WTC11 (cell line): ENCODE measurements around the gene NIFK. TPM values are rescaled to one million over a fixed set of nuclear protein-coding genes. Genes with fewer than 3 reads are reported as not detected.

ENCODE experiments used
- ATAC-seq: fragments of 200-7000 bp; cut with Tn5 transposase; 2 replicates; pipeline ENCODE4 v1.10.0; 2021; ENCODE audit warnings: mild to moderate bottlenecking, moderate library complexity
- CTCF ChIA-PET: fragments of 300-600 bp; sonication (Branson Sonifier 250); formaldehyde crosslinking; loops from one replicate; lab custom pipeline; 2021; ENCODE audit warnings: antibody characterized with exemption; lab: Charles Lee
- POLR2A ChIA-PET: fragments of 350-600 bp; sonication (Branson Sonifier 250); formaldehyde crosslinking; loops from one replicate; lab custom pipeline; 2021; ENCODE audit warnings: antibody characterized with exemption; lab: Charles Lee
- DNase-seq: peaks from one replicate; pipeline ENCODE4 v3.0.0; 2021; ENCODE audit warnings: low spot score
- H3K27ac Mint-ChIP-seq: 2 replicates; pipeline ENCODE4 v1.8.0; 2021; ENCODE audit warnings: mixed read lengths
- H3K27me3 Mint-ChIP-seq: 2 replicates; pipeline ENCODE4 v1.8.0; 2021; ENCODE audit warnings: low read depth, mild to moderate bottlenecking, moderate library complexity, mixed read lengths
- H3K36me3 Mint-ChIP-seq: 2 replicates; pipeline ENCODE4 v1.8.0; 2021; ENCODE audit warnings: mixed read lengths
- H3K4me1 Mint-ChIP-seq: 2 replicates; pipeline ENCODE4 v1.8.0; 2022; ENCODE audit warnings: mixed read lengths
- H3K4me3 Mint-ChIP-seq: 2 replicates; pipeline ENCODE4 v1.8.0; 2021; ENCODE audit warnings: mild to moderate bottlenecking, moderate library complexity, mixed read lengths
- H3K9me3 Mint-ChIP-seq: 2 replicates; pipeline ENCODE4 v1.8.0; 2021; ENCODE audit warnings: mixed read lengths
- ATF6 ChIP-seq: sonication (generic); formaldehyde crosslinking; IDR thresholded peaks from 2 replicates; pipeline ENCODE4 v1.8.1; 2023; ENCODE audit warnings: mild to moderate bottlenecking, missing genetic modification reagents
- CREM ChIP-seq: sonication (generic); formaldehyde crosslinking; IDR thresholded peaks from 2 replicates; pipeline ENCODE4 v1.8.1; 2022; ENCODE audit warnings: mild to moderate bottlenecking, missing genetic modification reagents, moderate library complexity
- E2F5 ChIP-seq: sonication (generic); formaldehyde crosslinking; IDR thresholded peaks from 2 replicates; pipeline ENCODE4 v1.8.1; 2022; ENCODE audit warnings: mild to moderate bottlenecking, moderate library complexity, missing genetic modification reagents
- FOXJ3 ChIP-seq: sonication (generic); formaldehyde crosslinking; IDR thresholded peaks from 2 replicates; pipeline ENCODE4 v1.9.0; 2021; ENCODE audit warnings: missing genetic modification reagents, mild to moderate bottlenecking, borderline replicate concordance
- GABPB1 ChIP-seq: sonication (generic); formaldehyde crosslinking; IDR thresholded peaks from 2 replicates; pipeline ENCODE4 v1.8.1; 2023; ENCODE audit warnings: mild to moderate bottlenecking, missing genetic modification reagents
- GTF2I ChIP-seq: fragments of 250-450 bp; sonication (Bioruptor Pico); conservative IDR thresholded peaks from 2 replicates; pipeline ENCODE4 v1.4.0; 2021; ENCODE audit warnings: mild to moderate bottlenecking
- KAT7 ChIP-seq: sonication (generic); formaldehyde crosslinking; IDR thresholded peaks from 2 replicates; pipeline ENCODE4 v1.8.1; 2023; ENCODE audit warnings: missing genetic modification reagents, mild to moderate bottlenecking, borderline replicate concordance
- MYBL2 ChIP-seq: sonication (generic); formaldehyde crosslinking; IDR thresholded peaks from 2 replicates; pipeline ENCODE4 v1.8.1; 2023; ENCODE audit warnings: mild to moderate bottlenecking, moderate library complexity, missing genetic modification reagents
- NR1H2 ChIP-seq: sonication (generic); formaldehyde crosslinking; IDR thresholded peaks from 2 replicates; pipeline ENCODE4 v1.9.0; 2021; ENCODE audit warnings: mild to moderate bottlenecking, moderate library complexity, missing genetic modification reagents
- PRDM15 ChIP-seq: sonication (generic); formaldehyde crosslinking; IDR thresholded peaks from 2 replicates; pipeline ENCODE4 v1.8.0; 2022; ENCODE audit warnings: missing genetic modification reagents
- PRRX2 ChIP-seq: fragments of 250-450 bp; sonication (Bioruptor Pico); IDR thresholded peaks from 2 replicates; pipeline ENCODE4 v1.8.0; 2021; ENCODE audit warnings: mild to moderate bottlenecking
- SMAD4 ChIP-seq: sonication (generic); formaldehyde crosslinking; IDR thresholded peaks from 2 replicates; pipeline ENCODE4 v1.8.0; 2022; ENCODE audit warnings: mild to moderate bottlenecking, missing genetic modification reagents
- TCF7 ChIP-seq: sonication (generic); formaldehyde crosslinking; IDR thresholded peaks from 2 replicates; pipeline ENCODE4 v1.8.0; 2022; ENCODE audit warnings: mild to moderate bottlenecking, low read depth, missing genetic modification reagents, moderate library complexity
- TEAD1 ChIP-seq: sonication (generic); formaldehyde crosslinking; IDR thresholded peaks from 2 replicates; pipeline ENCODE4 v1.8.0; 2022; ENCODE audit warnings: mild to moderate bottlenecking, missing genetic modification reagents
- TEAD4 ChIP-seq: sonication (generic); formaldehyde crosslinking; IDR thresholded peaks from 2 replicates; pipeline ENCODE4 v1.8.0; 2022; ENCODE audit warnings: mild to moderate bottlenecking, missing genetic modification reagents
- ZBTB43 ChIP-seq: sonication (generic); formaldehyde crosslinking; IDR thresholded peaks from 2 replicates; pipeline ENCODE4 v1.8.1; 2023; ENCODE audit warnings: mild to moderate bottlenecking, missing genetic modification reagents
- ZNF219 ChIP-seq: sonication (generic); formaldehyde crosslinking; IDR thresholded peaks from 2 replicates; pipeline ENCODE4 v1.8.0; 2023; ENCODE audit warnings: missing genetic modification reagents, mild to moderate bottlenecking, borderline replicate concordance
- ZNF671 ChIP-seq: fragments of 250-450 bp; sonication (Bioruptor Pico); IDR thresholded peaks from 2 replicates; pipeline ENCODE4 v1.8.0; 2021; ENCODE audit warnings: mild to moderate bottlenecking
- total RNA-seq: library from RNA; stranded (reverse); gene quantifications from 3 replicates; pipeline ENCODE4 v1.2.3, GENCODE V29; 2021

NIFK gene
- total RNA-seq, 1 experiment from 2014 or later = 91.3 TPM

- H3K27ac Mint-ChIP-seq = no peak overlapping the region
- CTCF ChIA-PET = interaction anchor here (0.9 kb wide), 1 partner anchor 231 kb away, joined by 3 read pairs; no protein-coding TSS in a partner anchor
- ATAC-seq = peak; percentile 34; the same call in 1 of the 2 replicates
Observed at GRCh38 chr2:121710470-121711170, 26.1 kb downstream of the NIFK start.

GRCh38 chr2:121709776-121710469 lies 26.8 kb downstream of the NIFK start:
- CTCF ChIA-PET = no interaction called here
- Mint-ChIP-seq H3K27ac (no peak overlapping the region), H3K4me1 (peaks cover 26% of the 10 kb centered on the region), H3K27me3 (no peaks in the 10 kb centered on the region), H3K9me3 (no peaks in the 10 kb centered on the region), H3K4me3 (no peak overlapping the region), H3K36me3 (no peaks in the 10 kb centered on the region)
- no peak for DNase-seq
- no peak for TF ChIP-seq NR1H2 (CRISPR knock-in tag)
- no peak for TF ChIP-seq ZBTB43 (CRISPR knock-in tag)
- no peak for TF ChIP-seq ZNF671 (CRISPR knock-in tag)
- TF ChIP-seq GTF2I = no peak
- no peak for TF ChIP-seq CREM (CRISPR knock-in tag)
- no peak for TF ChIP-seq FOXJ3 (CRISPR knock-in tag)
- TF ChIP-seq SMAD4 = no peak
- TF ChIP-seq E2F5 (CRISPR knock-in tag) = no peak
- TF ChIP-seq ZNF219 (CRISPR knock-in tag) = no peak
- TF ChIP-seq TCF7 (CRISPR knock-in tag) = no peak
- TF ChIP-seq TEAD1 (CRISPR knock-in tag) = no peak
- no peak for TF ChIP-seq KAT7 (CRISPR knock-in tag)
- TF ChIP-seq TEAD4 (CRISPR knock-in tag) = no peak
- no peak for TF ChIP-seq ATF6
- TF ChIP-seq, all 79 proteins: peak for 0
- ATAC-seq = no peak
- POLR2A ChIA-PET = interaction anchor here (0.5 kb wide), 1 partner anchor 970 kb away, joined by 3 read pairs; no protein-coding TSS in a partner anchor

More at GRCh38 chr2:121710470-121711170, 26.1 kb downstream of the NIFK start:
- no peak for DNase-seq
- Mint-ChIP-seq H3K9me3 (no peaks in the 10 kb centered on the region), H3K36me3 (no peaks in the 10 kb centered on the region), H3K27me3 (no peaks in the 10 kb centered on the region), H3K4me3 (no peak overlapping the region), H3K4me1 (peaks cover 26% of the 10 kb centered on the region)
- POLR2A ChIA-PET = interaction anchor here (0.5 kb wide), 1 partner anchor 970 kb away, joined by 3 read pairs; no protein-coding TSS in a partner anchor
- peak; percentile 78 for TF ChIP-seq GABPB1 (CRISPR knock-in tag)
- no peak for TF ChIP-seq MYBL2
- TF ChIP-seq PRDM15 (CRISPR knock-in tag) = no peak
- TF ChIP-seq PRRX2 (CRISPR knock-in tag) = no peak
